ENCODE measurements around the gene SULT1A4.
"Not testable (repeated sequence)": the region's sequence is repeated elsewhere in the genome, so short reads cannot be mapped to it uniquely, and the experiment has no call there.

Gene SULT1A4

GRCh38 chr16:29506308-29506707 is 46.6 kb downstream of the SULT1A4 start, which contains the start of gene NPIPB12:
Gene NPIPB12, minus strand, starts transcription at chr16:29506408.
- in situ Hi-C loops (cut with HindIII; ENCODE audit: low pct_ligation_motif_present, low sequenced_read_pairs); H3K27me3 ChIP-seq (replicated peaks); H3K27ac ChIP-seq; H3K36me3 ChIP-seq (replicated peaks); H3K4me3 ChIP-seq (ENCODE audit: low read depth, low read length); DNase-seq: not testable (repeated sequence)

Measured in brain microvascular endothelial cell (primary cell).